Iris pigment epithelial cell (primary cell): ENCODE results near the gene ZDHHC15.
"Not testable (repeated sequence)": the region's sequence is repeated elsewhere in the genome, so short reads cannot be mapped to it uniquely, and the experiment has no call there.

Source experiments
- DNase-seq: peaks from one replicate; pipeline ENCODE4 v3.0.0-alpha.2; 2011; ENCODE audit warnings: low read depth

ZDHHC15 gene

GRCh38 chrX:75522565-75523431, at the start of gene ZDHHC15:
Gene ZDHHC15 (minus strand): TSS chrX:75523037. CDS start chrX:75523024, 13 bp downstream.
- no peak for DNase-seq

- not testable (repeated sequence) for DNase-seq
These were observed 37.7 kb upstream of the ZDHHC15 start for GRCh38 chrX:75560544-75560943.

DNA sequence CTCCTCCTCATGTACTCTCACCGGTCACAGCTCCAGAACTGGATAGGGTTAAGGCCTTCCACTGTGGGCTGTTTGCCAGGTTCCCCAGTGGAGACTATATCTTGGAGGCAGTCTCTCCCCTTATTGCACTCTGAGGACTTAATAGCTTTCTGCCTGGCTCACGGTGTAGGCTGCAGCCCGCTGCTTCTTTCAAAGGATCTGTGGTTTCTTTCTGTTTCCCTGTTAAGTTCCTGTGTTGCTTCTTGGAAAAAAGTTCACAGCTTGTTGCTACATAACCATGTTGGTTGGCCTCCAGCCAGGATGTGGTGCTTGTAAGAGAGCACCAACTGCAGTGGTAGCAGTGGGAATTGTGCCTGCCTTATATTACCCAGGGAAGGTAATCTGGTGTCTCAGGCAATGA, 24.9 kb upstream of the ZDHHC15 start:
- DNase-seq: no peak

DNA sequence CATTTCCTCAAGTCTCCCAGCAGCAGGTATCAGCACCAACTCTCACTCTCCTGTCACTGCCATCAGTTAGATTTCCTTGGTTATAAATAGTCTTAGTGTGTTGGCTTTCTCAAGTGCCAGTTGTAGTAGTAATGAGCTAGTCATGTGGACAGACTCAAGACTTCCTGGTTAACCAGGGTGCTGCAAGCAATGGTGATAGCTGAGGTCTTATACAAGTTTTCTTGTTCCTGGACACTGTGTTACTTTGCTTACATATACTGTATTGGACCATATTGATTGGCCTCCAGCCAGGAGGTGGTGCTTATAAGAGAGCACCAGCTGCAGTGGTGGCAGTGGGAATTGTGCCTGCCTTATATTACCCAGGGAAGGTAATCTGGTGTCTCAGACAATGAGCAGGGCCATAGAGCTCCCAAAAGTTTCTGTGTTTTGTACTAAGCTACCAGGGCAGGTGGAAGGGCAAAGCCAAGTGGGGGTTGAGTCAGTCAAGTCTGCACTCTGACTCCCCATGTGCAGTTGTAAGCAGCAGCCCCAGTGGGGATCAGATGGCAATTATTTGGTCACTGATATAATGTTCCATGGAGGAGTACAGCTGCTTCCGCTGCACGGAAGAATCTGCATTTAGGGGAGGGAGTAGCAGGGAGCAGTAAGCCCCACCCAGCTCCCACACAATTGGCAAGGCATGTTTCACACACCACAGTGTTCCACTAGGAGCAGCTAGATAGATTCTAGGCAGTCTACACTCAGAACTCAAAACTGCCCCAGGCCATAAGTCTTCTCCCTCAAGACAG, 24.1 kb upstream of the ZDHHC15 start:
- DNase-seq: no peak

- no peak for DNase-seq
These were observed 21.9 kb upstream of the ZDHHC15 start for GRCh38 chrX:75544786-75545185.

GRCh38 chrX:75483933-75484332, 38.9 kb downstream of the ZDHHC15 start:
- DNase-seq: no peak

- not testable (repeated sequence) for DNase-seq
These were observed 61.1 kb downstream of the ZDHHC15 start for GRCh38 chrX:75461780-75462179.

- no peak for DNase-seq
These were observed 101.1 kb downstream of the ZDHHC15 start for GRCh38 chrX:75421688-75422230.

- not testable (repeated sequence) for DNase-seq
These were observed 115.7 kb downstream of the ZDHHC15 start for GRCh38 chrX:75407153-75407552.

DNA sequence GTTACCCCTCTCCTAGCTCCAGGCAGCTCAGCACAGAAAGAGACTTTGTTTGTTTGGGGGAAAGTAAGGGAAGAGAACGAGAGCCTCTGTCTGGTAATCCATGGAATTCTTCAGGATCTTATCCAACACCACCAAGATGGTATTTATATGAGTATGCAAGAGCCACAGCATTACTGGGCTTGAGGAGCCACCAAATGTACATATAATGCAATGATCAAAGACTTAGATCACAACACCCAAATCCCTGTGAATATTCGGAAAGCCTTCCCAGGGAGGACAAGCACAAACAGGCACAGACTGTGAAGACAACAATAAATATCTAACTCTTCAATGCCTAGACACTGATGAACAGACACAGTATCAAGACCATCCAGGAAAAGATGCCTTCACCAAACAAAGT, 132.4 kb downstream of the ZDHHC15 start:
- DNase-seq: no peak

DNA sequence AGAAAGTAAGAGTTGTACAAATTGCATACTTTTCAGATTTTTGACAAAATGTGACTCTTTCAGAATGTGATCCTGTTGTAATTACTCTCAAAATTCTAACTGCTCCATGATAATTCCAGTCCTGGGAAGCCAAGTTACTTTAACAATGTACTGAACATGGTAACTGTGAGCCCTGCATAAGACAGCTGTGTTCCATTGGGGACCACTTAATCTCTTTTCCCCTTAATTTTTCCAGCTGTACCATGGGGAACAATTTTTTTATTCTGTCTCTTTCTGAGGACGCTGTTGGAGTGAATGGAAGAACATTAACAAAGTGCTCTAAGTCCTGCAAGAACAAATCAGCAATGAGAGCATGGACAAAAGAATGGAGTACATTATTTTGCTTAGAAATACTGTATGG, 153.1 kb downstream of the ZDHHC15 start:
- no peak for DNase-seq

GRCh38 chrX:75366861-75367260, 156.0 kb downstream of the ZDHHC15 start:
- no peak for DNase-seq

DNA sequence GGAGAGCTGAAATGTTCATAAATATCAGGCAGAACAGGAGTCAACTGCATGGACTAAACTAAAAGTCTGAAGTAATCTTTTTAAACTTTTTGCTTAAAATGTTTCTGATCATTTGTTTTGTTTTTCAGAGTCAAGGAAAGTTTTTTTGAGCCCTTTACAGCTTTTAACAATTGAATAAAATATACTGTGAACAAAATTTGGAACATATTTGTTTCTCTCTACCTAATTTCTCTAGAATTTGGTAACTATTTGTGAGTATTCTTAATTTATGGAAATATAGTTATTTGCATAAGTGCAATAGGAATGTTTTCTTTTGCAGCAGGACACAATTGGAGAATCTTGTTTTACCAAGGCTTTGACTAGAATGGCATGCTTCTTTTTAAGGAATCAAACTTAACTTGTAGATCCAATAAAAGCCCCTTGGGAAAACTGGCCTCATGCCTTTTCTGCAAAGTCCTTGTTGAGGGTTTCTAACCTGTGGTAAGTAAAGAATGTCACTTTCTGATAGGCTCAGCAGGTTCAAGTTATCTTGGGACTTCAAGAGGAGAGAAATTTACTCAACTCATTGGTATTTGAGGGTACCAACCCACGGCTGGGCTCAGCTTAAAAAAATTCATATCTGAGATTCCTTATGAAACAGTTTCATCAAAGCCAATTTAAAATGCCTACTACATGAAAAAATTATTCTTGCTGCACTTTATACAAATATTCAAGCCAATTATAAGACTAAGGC, 157.4 kb downstream of the ZDHHC15 start:
- no peak for DNase-seq

DNA sequence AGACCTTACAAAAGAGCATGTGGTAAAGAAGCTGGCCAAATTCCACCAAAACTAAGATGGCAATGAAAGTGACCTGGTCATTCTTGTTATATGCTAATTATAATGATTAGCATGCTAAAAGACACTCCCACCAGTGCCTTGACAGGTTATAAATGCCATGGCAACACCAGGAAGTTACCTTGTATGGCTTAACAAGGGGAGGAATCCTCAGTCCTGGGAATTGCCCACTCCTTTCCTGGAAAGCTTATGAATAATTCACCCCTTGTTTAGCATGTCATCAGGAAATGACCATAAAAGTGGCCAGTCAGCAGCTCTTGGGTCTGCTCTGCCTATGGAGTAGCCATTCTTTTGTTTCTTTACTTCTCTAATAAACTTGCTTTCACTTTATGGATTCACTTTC, 161.0 kb downstream of the ZDHHC15 start:
- no peak for DNase-seq

DNA sequence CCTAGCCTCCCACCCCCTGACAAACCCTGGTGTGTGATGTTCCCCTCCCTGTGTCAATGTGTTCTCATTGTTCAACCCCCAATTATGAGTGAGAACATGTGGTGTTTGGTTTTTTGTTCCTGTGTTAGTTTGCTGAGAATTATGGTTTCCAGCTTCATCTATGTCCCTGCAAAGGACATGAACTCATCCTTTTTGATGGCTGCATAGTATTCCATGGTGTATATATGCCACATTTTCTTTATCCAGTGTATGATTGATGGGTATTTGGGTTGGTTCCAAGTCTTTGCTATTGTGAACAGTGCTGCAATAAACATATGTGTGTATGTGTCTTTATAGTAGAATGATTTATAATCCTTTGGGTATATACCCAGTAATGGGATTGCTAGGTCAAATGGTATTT, 174.2 kb downstream of the ZDHHC15 start:
- DNase-seq: not testable (repeated sequence)

- no peak for DNase-seq
These were observed 185.3 kb downstream of the ZDHHC15 start for GRCh38 chrX:75337525-75337924.

DNA sequence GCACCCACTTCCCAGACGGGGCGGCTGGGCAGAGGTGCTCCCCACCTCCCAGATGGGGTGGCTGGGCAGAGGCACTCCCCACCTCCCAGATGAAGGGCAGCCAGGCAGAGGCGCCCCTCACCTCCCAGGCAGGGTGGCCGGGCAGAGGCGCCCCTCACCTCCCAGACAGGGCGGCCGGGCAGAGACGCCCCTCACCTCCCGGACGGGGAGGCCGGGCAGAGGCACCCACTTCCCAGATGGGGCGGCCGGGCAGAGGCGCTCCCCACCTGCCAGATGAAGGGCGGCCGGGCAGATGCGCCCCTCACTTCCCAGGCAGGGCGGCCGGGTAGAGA, 187.7 kb downstream of the ZDHHC15 start:
- no peak for DNase-seq

DNA sequence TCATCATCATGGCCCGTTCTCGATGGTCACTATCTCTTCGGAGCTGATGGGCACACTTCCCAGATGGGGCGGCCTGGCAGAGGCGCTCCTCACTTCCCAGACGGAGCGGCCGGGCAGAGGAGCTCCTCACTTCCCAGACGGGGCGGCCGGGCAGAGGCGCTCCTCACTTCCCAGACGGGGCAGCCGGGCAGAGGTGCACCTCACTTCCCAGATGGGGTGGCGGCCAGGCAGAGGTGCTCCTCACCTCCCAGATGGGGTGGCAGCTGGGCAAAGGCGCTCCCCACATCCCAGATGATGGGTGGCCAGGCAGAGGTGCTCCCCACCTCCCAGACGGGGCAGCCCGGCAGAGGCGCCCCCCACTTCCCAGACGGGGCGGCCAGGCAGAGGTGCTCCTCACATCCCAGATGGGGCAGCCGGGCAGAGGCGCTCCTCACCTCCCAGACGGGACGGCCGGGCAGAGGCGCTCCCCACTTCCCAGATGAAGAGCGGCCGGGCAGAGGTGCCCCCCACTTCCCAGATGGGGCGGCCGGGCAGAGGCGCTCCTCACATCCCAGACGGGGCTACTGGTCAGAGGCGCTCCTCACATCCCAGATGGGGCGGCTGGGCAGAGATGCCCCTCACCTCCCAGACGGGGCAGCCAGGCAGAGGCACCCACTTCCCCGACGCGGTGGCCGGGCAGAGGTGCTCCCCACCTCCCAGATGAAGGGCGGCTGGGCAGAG, 188.3 kb downstream of the ZDHHC15 start:
- not testable (repeated sequence) for DNase-seq

- no peak for DNase-seq
These were observed 195.2 kb downstream of the ZDHHC15 start for GRCh38 chrX:75327607-75328006.
